ENCODE data around the gene DNMT3B. TPM values are rescaled to one million over a fixed set of nuclear protein-coding genes. Genes with fewer than 3 reads are reported as not detected.

DNMT3B gene
- total and polyA plus RNA-seq, 2 experiments from 2014 or later = 711 to 2,222 TPM

DNA sequence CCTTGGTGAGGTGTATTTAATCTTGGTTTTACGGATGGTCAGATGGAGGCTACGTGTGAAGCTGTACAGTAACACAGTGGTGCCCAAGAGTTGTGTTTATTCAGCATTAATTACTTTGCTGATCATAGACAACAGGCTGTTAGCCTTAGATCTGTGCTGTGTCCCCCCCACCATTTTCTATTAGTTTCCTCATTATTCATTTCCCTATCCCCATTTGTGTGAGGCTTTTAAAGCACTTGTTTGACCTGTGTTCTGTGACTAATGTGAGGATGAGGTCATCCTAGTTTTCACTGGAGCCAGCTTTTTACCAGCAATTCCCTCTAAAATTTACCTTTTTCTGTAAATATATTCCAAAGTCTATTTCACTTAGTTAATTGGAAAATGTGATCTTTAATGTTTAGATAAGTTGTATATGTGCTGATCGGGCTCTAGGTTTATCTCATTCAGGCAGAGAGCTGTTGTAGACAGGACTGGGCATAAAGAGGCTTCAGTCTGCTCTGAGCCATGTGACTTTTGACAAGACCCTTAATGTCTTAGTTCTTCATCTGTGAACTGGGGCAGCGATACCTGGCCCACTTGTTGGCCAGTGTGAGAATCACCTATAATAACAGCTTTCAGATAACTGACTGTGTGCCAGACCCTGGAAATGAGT is 66.0 kb downstream of the DNMT3B start:
- Histone ChIP-seq H2AFZ (no peak overlapping the region), H3K79me2 (replicated peaks; ENCODE audit: insufficient read depth) (peaks cover 100% of the 10 kb centered on the region), H3K4me1 (ENCODE audit: insufficient read depth) (peaks cover 9% of the 10 kb centered on the region), H3K27ac (ENCODE audit: low read depth) (peak overlapping the region; percentile 17; the same call in 1 of the 2 replicates), H3K9me2 (ENCODE audit: insufficient read depth) (no peaks in the 10 kb centered on the region), H3K4me2 (no peak overlapping the region), H4K20me1 (replicated peaks; ENCODE audit: insufficient read depth) (peaks cover 51% of the 10 kb centered on the region), H3F3A (replicated peaks; ENCODE audit: low read depth) (peaks cover 30% of the 10 kb centered on the region), H3K27me3 (ENCODE audit: insufficient read depth) (no peaks in the 10 kb centered on the region), H3K4me3 (no peak overlapping the region), H3K36me3 (ENCODE audit: insufficient read depth) (peaks cover 45% of the 10 kb centered on the region)
- TF ChIP-seq EZH2 (IDR thresholded peaks at IDR 0.05; ENCODE audit: low read depth, unreplicated experiment) = no peak
- TF ChIP-seq, protein P1, sequence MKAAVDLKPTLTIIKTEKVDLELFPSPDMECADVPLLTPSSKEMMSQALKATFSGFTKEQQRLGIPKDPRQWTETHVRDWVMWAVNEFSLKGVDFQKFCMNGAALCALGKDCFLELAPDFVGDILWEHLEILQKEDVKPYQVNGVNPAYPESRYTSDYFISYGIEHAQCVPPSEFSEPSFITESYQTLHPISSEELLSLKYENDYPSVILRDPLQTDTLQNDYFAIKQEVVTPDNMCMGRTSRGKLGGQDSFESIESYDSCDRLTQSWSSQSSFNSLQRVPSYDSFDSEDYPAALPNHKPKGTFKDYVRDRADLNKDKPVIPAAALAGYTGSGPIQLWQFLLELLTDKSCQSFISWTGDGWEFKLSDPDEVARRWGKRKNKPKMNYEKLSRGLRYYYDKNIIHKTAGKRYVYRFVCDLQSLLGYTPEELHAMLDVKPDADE (IDR thresholded peaks at IDR 0.05) = no peak
- TF ChIP-seq, protein P2, sequence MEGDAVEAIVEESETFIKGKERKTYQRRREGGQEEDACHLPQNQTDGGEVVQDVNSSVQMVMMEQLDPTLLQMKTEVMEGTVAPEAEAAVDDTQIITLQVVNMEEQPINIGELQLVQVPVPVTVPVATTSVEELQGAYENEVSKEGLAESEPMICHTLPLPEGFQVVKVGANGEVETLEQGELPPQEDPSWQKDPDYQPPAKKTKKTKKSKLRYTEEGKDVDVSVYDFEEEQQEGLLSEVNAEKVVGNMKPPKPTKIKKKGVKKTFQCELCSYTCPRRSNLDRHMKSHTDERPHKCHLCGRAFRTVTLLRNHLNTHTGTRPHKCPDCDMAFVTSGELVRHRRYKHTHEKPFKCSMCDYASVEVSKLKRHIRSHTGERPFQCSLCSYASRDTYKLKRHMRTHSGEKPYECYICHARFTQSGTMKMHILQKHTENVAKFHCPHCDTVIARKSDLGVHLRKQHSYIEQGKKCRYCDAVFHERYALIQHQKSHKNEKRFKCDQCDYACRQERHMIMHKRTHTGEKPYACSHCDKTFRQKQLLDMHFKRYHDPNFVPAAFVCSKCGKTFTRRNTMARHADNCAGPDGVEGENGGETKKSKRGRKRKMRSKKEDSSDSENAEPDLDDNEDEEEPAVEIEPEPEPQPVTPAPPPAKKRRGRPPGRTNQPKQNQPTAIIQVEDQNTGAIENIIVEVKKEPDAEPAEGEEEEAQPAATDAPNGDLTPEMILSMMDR (conservative IDR thresholded peaks at IDR 0.05; ENCODE audit: low read depth in 2 of 2) = no peak
- TF ChIP-seq, protein P3, sequence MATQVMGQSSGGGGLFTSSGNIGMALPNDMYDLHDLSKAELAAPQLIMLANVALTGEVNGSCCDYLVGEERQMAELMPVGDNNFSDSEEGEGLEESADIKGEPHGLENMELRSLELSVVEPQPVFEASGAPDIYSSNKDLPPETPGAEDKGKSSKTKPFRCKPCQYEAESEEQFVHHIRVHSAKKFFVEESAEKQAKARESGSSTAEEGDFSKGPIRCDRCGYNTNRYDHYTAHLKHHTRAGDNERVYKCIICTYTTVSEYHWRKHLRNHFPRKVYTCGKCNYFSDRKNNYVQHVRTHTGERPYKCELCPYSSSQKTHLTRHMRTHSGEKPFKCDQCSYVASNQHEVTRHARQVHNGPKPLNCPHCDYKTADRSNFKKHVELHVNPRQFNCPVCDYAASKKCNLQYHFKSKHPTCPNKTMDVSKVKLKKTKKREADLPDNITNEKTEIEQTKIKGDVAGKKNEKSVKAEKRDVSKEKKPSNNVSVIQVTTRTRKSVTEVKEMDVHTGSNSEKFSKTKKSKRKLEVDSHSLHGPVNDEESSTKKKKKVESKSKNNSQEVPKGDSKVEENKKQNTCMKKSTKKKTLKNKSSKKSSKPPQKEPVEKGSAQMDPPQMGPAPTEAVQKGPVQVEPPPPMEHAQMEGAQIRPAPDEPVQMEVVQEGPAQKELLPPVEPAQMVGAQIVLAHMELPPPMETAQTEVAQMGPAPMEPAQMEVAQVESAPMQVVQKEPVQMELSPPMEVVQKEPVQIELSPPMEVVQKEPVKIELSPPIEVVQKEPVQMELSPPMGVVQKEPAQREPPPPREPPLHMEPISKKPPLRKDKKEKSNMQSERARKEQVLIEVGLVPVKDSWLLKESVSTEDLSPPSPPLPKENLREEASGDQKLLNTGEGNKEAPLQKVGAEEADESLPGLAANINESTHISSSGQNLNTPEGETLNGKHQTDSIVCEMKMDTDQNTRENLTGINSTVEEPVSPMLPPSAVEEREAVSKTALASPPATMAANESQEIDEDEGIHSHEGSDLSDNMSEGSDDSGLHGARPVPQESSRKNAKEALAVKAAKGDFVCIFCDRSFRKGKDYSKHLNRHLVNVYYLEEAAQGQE (IDR thresholded peaks at IDR 0.05; ENCODE audit: unreplicated experiment) = no peak
- TF ChIP-seq EZH2phosphoT487 (IDR thresholded peaks at IDR 0.05; ENCODE audit: unreplicated experiment) = no peak
- TF ChIP-seq NANOG (IDR thresholded peaks at IDR 0.05; ENCODE audit: borderline replicate concordance) = no peak
- TF ChIP-seq ZNF331 (CRISPR knock-in tag; IDR thresholded peaks at IDR 0.05; ENCODE audit: low read depth) = no peak
- TF ChIP-seq STAT1 (IDR thresholded peaks at IDR 0.05; ENCODE audit: unreplicated experiment) = no peak
- TF ChIP-seq, protein P4, sequence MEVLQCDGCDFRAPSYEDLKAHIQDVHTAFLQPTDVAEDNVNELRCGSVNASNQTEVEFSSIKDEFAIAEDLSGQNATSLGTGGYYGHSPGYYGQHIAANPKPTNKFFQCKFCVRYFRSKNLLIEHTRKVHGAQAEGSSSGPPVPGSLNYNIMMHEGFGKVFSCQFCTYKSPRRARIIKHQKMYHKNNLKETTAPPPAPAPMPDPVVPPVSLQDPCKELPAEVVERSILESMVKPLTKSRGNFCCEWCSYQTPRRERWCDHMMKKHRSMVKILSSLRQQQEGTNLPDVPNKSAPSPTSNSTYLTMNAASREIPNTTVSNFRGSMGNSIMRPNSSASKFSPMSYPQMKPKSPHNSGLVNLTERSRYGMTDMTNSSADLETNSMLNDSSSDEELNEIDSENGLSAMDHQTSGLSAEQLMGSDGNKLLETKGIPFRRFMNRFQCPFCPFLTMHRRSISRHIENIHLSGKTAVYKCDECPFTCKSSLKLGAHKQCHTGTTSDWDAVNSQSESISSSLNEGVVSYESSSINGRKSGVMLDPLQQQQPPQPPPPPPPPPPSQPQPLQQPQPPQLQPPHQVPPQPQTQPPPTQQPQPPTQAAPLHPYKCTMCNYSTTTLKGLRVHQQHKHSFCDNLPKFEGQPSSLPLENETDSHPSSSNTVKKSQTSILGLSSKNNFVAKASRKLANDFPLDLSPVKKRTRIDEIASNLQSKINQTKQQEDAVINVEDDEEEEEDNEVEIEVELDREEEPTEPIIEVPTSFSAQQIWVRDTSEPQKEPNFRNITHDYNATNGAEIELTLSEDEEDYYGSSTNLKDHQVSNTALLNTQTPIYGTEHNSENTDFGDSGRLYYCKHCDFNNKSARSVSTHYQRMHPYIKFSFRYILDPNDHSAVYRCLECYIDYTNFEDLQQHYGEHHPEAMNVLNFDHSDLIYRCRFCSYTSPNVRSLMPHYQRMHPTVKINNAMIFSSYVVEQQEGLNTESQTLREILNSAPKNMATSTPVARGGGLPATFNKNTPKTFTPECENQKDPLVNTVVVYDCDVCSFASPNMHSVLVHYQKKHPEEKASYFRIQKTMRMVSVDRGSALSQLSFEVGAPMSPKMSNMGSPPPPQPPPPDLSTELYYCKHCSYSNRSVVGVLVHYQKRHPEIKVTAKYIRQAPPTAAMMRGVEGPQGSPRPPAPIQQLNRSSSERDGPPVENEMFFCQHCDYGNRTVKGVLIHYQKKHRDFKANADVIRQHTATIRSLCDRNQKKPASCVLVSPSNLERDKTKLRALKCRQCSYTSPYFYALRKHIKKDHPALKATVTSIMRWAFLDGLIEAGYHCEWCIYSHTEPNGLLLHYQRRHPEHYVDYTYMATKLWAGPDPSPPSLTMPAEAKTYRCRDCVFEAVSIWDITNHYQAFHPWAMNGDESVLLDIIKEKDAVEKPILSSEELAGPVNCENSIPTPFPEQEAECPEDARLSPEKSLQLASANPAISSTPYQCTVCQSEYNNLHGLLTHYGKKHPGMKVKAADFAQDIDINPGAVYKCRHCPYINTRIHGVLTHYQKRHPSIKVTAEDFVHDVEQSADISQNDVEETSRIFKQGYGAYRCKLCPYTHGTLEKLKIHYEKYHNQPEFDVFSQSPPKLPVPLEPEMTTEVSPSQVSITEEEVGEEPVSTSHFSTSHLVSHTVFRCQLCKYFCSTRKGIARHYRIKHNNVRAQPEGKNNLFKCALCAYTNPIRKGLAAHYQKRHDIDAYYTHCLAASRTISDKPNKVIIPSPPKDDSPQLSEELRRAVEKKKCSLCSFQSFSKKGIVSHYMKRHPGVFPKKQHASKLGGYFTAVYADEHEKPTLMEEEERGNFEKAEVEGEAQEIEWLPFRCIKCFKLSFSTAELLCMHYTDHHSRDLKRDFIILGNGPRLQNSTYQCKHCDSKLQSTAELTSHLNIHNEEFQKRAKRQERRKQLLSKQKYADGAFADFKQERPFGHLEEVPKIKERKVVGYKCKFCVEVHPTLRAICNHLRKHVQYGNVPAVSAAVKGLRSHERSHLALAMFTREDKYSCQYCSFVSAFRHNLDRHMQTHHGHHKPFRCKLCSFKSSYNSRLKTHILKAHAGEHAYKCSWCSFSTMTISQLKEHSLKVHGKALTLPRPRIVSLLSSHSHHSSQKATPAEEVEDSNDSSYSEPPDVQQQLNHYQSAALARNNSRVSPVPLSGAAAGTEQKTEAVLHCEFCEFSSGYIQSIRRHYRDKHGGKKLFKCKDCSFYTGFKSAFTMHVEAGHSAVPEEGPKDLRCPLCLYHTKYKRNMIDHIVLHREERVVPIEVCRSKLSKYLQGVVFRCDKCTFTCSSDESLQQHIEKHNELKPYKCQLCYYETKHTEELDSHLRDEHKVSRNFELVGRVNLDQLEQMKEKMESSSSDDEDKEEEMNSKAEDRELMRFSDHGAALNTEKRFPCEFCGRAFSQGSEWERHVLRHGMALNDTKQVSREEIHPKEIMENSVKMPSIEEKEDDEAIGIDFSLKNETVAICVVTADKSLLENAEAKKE (CRISPR knock-in tag; IDR thresholded peaks at IDR 0.05) = no peak
- TF ChIP-seq ZNF114 (CRISPR knock-in tag; IDR thresholded peaks at IDR 0.05) = no peak
- TF ChIP-seq JUNB (IDR thresholded peaks at IDR 0.05; ENCODE audit: unreplicated experiment) = no peak
- TF ChIP-seq CREB1 (CRISPR knock-in tag; IDR thresholded peaks at IDR 0.05; ENCODE audit: low read depth) = no peak
- no peak for TF ChIP-seq POLR2AphosphoS5 (IDR thresholded peaks at IDR 0.05; ENCODE audit: low read depth)
- Mint-ChIP-seq H3K27ac (peak overlapping the region; percentile 65; the same call in 1 of the 2 replicates), H3K4me3 (no peak overlapping the region), H3K4me1 (peaks cover 6% of the 10 kb centered on the region), H3K9me3 (no peaks in the 10 kb centered on the region), H3K27me3 (ENCODE audit: insufficient read depth, low read depth, poor library complexity) (peaks cover 13% of the 10 kb centered on the region), H3K36me3 (ENCODE audit: low read depth) (peaks cover 74% of the 10 kb centered on the region)
- ATAC-seq = no peak
- DNase-seq (ENCODE audit: low spot score) = no peak

Data from GM23338 (cell line).